ENCODE results near the gene PROSER3.

Gene PROSER3

GRCh38 chr19:35779033-35779432 lies 21.1 kb downstream of the PROSER3 start:
- DNase-seq: no peak

GRCh38 chr19:35780058-35780457 lies 22.1 kb downstream of the PROSER3 start:
- DNase-seq: no peak

- no peak for DNase-seq
Measured at GRCh38 chr19:35780717-35781116, 22.7 kb downstream of the PROSER3 start.

- DNase-seq: no peak
Measured at GRCh38 chr19:35781650-35782049, 23.7 kb downstream of the PROSER3 start.

- DNase-seq: no peak
Measured at GRCh38 chr19:35782589-35782988, 24.6 kb downstream of the PROSER3 start.

- DNase-seq: no peak
Measured at GRCh38 chr19:35783469-35784434, 25.8 kb downstream of the PROSER3 start.

GRCh38 chr19:35784503-35785338 lies 26.7 kb downstream of the PROSER3 start:
- DNase-seq: no peak

- DNase-seq: no peak
Measured at GRCh38 chr19:35785339-35785627, 27.3 kb downstream of the PROSER3 start.

GRCh38 chr19:35786299-35787160 lies 28.6 kb downstream of the PROSER3 start:
- no peak for DNase-seq

GRCh38 chr19:35787227-35787799 lies 29.3 kb downstream of the PROSER3 start:
- no peak for DNase-seq

- no peak for DNase-seq
Measured at GRCh38 chr19:35788205-35788960, 30.4 kb downstream of the PROSER3 start.

GRCh38 chr19:35789195-35789977 lies 31.4 kb downstream of the PROSER3 start:
- no peak for DNase-seq

GRCh38 chr19:35789978-35790944 lies 32.3 kb downstream of the PROSER3 start:
- no peak for DNase-seq

GRCh38 chr19:35790981-35791813 lies 33.2 kb downstream of the PROSER3 start:
- DNase-seq: no peak

GRCh38 chr19:35791814-35792279 lies 33.9 kb downstream of the PROSER3 start:
- DNase-seq: no peak

- no peak for DNase-seq
Measured at GRCh38 chr19:35792312-35792711, 34.3 kb downstream of the PROSER3 start.

- no peak for DNase-seq
Measured at GRCh38 chr19:35792888-35793287, 34.9 kb downstream of the PROSER3 start.

GRCh38 chr19:35793381-35794165 lies 35.6 kb downstream of the PROSER3 start:
- DNase-seq: no peak

All from fibroblast of skin of right biceps (primary cell).